ENCODE measurements around the gene PTPRD.

DNA sequence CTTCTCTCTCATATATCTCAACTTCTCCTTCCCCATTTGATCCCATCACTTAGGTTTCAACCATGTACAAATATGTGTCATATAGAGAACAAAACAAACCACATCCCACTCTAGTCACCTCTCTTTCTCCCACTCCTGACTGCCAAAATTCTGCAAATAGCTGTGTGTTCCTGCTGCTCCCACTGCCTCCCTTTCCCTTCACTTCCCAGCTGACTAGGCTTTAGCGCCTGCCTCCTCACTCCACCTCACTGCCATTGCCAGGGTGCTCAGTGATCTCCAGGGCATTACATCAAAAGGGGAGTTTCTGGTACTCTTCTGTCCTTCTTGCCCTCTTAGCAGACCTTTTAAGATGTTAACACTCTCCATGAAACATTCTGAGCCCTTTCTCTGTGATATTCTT lies 2137.9 kb downstream of the PTPRD start:
- TF ChIP-seq, protein P1, sequence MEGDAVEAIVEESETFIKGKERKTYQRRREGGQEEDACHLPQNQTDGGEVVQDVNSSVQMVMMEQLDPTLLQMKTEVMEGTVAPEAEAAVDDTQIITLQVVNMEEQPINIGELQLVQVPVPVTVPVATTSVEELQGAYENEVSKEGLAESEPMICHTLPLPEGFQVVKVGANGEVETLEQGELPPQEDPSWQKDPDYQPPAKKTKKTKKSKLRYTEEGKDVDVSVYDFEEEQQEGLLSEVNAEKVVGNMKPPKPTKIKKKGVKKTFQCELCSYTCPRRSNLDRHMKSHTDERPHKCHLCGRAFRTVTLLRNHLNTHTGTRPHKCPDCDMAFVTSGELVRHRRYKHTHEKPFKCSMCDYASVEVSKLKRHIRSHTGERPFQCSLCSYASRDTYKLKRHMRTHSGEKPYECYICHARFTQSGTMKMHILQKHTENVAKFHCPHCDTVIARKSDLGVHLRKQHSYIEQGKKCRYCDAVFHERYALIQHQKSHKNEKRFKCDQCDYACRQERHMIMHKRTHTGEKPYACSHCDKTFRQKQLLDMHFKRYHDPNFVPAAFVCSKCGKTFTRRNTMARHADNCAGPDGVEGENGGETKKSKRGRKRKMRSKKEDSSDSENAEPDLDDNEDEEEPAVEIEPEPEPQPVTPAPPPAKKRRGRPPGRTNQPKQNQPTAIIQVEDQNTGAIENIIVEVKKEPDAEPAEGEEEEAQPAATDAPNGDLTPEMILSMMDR (IDR thresholded peaks at IDR 0.05) = no peak
- TF ChIP-seq, protein P2, sequence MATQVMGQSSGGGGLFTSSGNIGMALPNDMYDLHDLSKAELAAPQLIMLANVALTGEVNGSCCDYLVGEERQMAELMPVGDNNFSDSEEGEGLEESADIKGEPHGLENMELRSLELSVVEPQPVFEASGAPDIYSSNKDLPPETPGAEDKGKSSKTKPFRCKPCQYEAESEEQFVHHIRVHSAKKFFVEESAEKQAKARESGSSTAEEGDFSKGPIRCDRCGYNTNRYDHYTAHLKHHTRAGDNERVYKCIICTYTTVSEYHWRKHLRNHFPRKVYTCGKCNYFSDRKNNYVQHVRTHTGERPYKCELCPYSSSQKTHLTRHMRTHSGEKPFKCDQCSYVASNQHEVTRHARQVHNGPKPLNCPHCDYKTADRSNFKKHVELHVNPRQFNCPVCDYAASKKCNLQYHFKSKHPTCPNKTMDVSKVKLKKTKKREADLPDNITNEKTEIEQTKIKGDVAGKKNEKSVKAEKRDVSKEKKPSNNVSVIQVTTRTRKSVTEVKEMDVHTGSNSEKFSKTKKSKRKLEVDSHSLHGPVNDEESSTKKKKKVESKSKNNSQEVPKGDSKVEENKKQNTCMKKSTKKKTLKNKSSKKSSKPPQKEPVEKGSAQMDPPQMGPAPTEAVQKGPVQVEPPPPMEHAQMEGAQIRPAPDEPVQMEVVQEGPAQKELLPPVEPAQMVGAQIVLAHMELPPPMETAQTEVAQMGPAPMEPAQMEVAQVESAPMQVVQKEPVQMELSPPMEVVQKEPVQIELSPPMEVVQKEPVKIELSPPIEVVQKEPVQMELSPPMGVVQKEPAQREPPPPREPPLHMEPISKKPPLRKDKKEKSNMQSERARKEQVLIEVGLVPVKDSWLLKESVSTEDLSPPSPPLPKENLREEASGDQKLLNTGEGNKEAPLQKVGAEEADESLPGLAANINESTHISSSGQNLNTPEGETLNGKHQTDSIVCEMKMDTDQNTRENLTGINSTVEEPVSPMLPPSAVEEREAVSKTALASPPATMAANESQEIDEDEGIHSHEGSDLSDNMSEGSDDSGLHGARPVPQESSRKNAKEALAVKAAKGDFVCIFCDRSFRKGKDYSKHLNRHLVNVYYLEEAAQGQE (IDR thresholded peaks at IDR 0.05; ENCODE audit: insufficient read depth in 1 of 2, low read depth in 2 of 2, low read length in 1 of 2) = no peak
- TF ChIP-seq SIN3A (IDR thresholded peaks at IDR 0.05; ENCODE audit: borderline replicate concordance, insufficient read depth, low read depth, low read length) (no peak), TCF7L2 (IDR thresholded peaks at IDR 0.05; ENCODE audit: low read depth, low read length) (no peak)
